NT2/D1 (cell line): ENCODE data around the gene HDAC8.

ENCODE experiments used
- SUZ12 ChIP-seq: IDR thresholded peaks from 2 replicates; pipeline ENCODE4 v1.6.1; 2011; ENCODE audit not compliant: insufficient read length, insufficient read depth; ENCODE audit errors: extremely low read depth
- YY1 ChIP-seq: IDR thresholded peaks from 2 replicates; pipeline ENCODE4 v1.6.1; 2011; ENCODE audit not compliant: insufficient read length, insufficient read depth
- ZNF274 ChIP-seq: IDR thresholded peaks from 2 replicates; pipeline ENCODE4 v1.6.1; 2011; ENCODE audit warnings: mild to moderate bottlenecking, low read depth, low read length

GRCh38 chrX:72296991-72297390 lies 275.7 kb downstream of the HDAC8 start:
- no peak for TF ChIP-seq YY1
- no peak for TF ChIP-seq ZNF274
- no peak for TF ChIP-seq SUZ12
